ENCODE measurements around the gene CAMTA1. TPM values are rescaled to one million over a fixed set of nuclear protein-coding genes. Genes with fewer than 3 reads are reported as not detected.

Gene CAMTA1
- total RNA-seq, 2 experiments from 2014 or later: 43.9 to 73.3 TPM

DNA sequence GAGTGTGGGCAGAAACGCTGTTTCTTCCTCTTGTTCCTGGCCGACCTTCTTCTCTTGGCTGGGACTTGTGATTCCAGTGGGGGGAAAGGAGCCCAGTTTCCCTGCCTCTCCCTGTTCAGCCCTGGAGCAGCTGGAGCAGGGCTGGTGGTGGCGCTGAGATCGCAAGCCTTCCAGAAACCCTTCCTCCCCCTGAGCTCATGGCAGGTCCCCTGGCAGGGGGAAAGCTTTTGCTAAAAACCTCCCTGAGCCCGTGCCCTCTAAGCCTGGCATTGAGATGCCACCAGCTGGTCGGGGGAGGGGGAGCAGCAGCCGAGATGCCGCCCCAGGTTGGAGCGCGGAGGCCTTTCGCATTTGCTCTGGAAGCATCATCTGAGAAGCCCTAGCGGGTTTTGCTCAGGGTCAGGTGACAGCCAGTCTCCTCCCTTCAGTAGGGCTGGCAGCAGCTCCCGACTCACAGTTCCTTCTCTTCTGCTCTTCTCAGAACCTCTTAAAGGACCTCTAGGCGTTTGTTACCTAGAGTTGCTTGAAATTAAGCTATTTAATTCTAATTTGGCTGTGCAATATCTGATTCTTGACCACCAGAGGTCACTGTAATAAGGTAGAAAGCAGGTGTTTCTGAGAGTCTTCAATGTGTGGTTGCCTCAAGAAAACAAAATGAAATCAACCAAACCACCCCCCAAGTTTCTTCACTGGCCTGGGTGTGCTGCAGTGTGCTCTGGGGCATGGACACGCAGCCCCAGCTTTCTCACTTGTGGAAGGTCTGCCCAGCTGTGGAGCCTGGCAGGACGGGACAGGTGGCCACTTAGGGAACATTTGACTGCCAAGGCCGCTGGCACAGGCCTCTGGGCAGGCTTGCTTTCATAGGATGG, 257.3 kb downstream of the CAMTA1 start:
- no peaks in the 10 kb centered on the region for H3K4me1 ChIP-seq (ENCODE audit: insufficient read depth, low read length, poor library complexity, severe bottlenecking)
- no TSS peak for BruUV-seq (replicated peaks)
- no peak overlapping the region for H3K4me3 ChIP-seq (ENCODE audit: low read depth, low read length, poor library complexity, severe bottlenecking)
- H3K4me2 ChIP-seq (ENCODE audit: low read length): no peak overlapping the region
- no peak overlapping the region for H3K27ac ChIP-seq (ENCODE audit: low read depth, low read length, poor library complexity, severe bottlenecking)
- H3K9me2 ChIP-seq (ENCODE audit: insufficient read depth, low read length): no peaks in the 10 kb centered on the region
- H3K9me3 ChIP-seq (ENCODE audit: low read length): no peaks in the 10 kb centered on the region
- no peaks in the 10 kb centered on the region; the same call in 1 of the 2 replicates for H4K20me1 ChIP-seq (ENCODE audit: insufficient read depth, low read length)
- CTCF ChIA-PET (ENCODE audit: unreplicated experiment): no interaction called here
- no peaks in the 10 kb centered on the region for H3K79me2 ChIP-seq (ENCODE audit: insufficient read depth, low read depth, low read length)
- H2AFZ ChIP-seq (ENCODE audit: low read length): no peak overlapping the region
- DNase-seq (ENCODE audit: low spot score): peak; percentile 40
- H3K36me3 ChIP-seq (ENCODE audit: insufficient read depth, low read length): no peaks in the 10 kb centered on the region
- intact Hi-C loops (cut with micrococcal nuclease; ENCODE audit: unreplicated experiment): loop anchor here (2.0 to 5.0 kb wide), 2 partner anchors 175 to 604 kb away; no protein-coding TSS in a partner anchor
- POLR2A ChIA-PET: no interaction called here
- TF ChIP-seq, protein P1, sequence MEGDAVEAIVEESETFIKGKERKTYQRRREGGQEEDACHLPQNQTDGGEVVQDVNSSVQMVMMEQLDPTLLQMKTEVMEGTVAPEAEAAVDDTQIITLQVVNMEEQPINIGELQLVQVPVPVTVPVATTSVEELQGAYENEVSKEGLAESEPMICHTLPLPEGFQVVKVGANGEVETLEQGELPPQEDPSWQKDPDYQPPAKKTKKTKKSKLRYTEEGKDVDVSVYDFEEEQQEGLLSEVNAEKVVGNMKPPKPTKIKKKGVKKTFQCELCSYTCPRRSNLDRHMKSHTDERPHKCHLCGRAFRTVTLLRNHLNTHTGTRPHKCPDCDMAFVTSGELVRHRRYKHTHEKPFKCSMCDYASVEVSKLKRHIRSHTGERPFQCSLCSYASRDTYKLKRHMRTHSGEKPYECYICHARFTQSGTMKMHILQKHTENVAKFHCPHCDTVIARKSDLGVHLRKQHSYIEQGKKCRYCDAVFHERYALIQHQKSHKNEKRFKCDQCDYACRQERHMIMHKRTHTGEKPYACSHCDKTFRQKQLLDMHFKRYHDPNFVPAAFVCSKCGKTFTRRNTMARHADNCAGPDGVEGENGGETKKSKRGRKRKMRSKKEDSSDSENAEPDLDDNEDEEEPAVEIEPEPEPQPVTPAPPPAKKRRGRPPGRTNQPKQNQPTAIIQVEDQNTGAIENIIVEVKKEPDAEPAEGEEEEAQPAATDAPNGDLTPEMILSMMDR (conservative IDR thresholded peaks at IDR 0.05; ENCODE audit: low read length): peak; percentile 82
- TF ChIP-seq EZH2phosphoT487 (IDR thresholded peaks at IDR 0.05; ENCODE audit: borderline replicate concordance, low read depth, low read length): no peak

DNA sequence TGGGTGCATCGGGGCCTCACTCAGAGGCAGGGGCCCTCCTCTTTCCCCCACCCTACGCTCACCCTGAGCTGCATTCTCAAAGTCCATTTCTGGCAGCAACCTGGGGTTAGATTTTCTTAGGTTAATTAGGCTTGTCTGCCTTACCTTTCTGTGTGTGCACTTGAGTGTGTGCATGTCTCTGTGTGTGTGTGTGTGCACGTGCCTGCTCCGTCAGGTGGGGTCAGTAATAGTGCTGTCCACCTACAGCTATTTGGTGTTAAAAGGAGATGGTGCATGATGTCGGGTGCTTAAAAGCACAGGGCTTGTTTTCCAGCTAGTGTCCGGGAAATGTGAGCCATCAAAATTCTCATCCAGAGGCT, 257.9 kb downstream of the CAMTA1 start:
- no peaks in the 10 kb centered on the region for H3K9me3 ChIP-seq (ENCODE audit: low read length)
- TF ChIP-seq, protein P1 (conservative IDR thresholded peaks at IDR 0.05; ENCODE audit: low read length): no peak
- no peak for TF ChIP-seq EZH2phosphoT487 (IDR thresholded peaks at IDR 0.05; ENCODE audit: borderline replicate concordance, low read depth, low read length)
- no TSS peak for BruUV-seq (replicated peaks)
- no peak overlapping the region for H2AFZ ChIP-seq (ENCODE audit: low read length)
- no peak for DNase-seq (ENCODE audit: low spot score)
- H3K4me3 ChIP-seq (ENCODE audit: low read depth, low read length, poor library complexity, severe bottlenecking): no peak overlapping the region
- no peak overlapping the region for H3K4me2 ChIP-seq (ENCODE audit: low read length)
- no peaks in the 10 kb centered on the region for H3K36me3 ChIP-seq (ENCODE audit: insufficient read depth, low read length)
- POLR2A ChIA-PET: no interaction called here
- H3K27ac ChIP-seq (ENCODE audit: low read depth, low read length, poor library complexity, severe bottlenecking): no peak overlapping the region
- H3K9me2 ChIP-seq (ENCODE audit: insufficient read depth, low read length): no peaks in the 10 kb centered on the region
- CTCF ChIA-PET (ENCODE audit: unreplicated experiment): no interaction called here
- intact Hi-C loops (cut with micrococcal nuclease; ENCODE audit: unreplicated experiment): loop anchor here (2.0 to 5.0 kb wide), 2 partner anchors 174 to 604 kb away; no protein-coding TSS in a partner anchor
- no peaks in the 10 kb centered on the region for H3K79me2 ChIP-seq (ENCODE audit: insufficient read depth, low read depth, low read length)
- H4K20me1 ChIP-seq (ENCODE audit: insufficient read depth, low read length): no peaks in the 10 kb centered on the region; the same call in 1 of the 2 replicates
- H3K4me1 ChIP-seq (ENCODE audit: insufficient read depth, low read length, poor library complexity, severe bottlenecking): no peaks in the 10 kb centered on the region
